Measurements from ENCODE around the gene PXDN.

PXDN gene

DNA sequence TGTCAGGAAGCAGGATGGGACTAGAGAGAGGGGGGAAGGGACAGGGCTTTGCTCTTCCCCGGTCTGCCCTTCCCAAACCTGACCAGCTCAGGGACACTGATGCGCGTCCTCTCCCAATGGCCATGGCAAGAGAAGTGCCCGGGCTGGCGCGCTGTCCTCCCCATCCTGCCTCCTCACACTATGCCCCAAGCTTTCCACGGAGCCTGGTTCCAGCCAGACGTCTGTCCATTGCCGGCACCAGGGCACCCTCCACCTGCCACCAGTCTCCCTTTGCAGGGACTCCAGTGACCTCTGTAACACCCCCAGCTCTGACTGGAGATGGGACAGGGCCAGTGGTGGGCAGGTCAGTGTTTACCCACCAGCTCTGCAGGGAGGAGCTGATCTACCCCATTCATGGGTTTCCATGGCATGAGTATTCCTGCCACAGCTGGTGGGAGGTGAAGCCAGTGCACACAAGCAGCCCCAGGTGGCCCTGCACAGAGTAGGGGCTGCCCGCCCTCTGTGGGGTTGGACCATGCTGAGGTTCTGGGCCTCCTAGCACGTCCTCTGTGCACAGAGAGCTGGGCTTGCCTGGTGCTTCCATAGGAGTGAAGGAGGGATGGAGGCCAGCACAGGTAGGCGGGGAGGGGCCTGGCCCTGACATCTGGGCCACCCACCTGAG lies 109.5 kb downstream of the PXDN start:
- Histone ChIP-seq H3K4me3 (replicated peaks; ENCODE audit: low read depth, low read length) (no peak overlapping the region), H3K27me3 (replicated peaks; ENCODE audit: control insufficient read depth, insufficient read depth, low read length) (no peaks in the 10 kb centered on the region), H3K36me3 (ENCODE audit: control insufficient read depth, insufficient read depth, low read length) (no peaks in the 10 kb centered on the region)
- no peak for TF ChIP-seq CTCF (IDR thresholded peaks at IDR 0.05; ENCODE audit: insufficient read depth, low read length, poor library complexity, severe bottlenecking)
- no peak for DNase-seq (ENCODE audit: extremely low read depth, insufficient read length)

DNA sequence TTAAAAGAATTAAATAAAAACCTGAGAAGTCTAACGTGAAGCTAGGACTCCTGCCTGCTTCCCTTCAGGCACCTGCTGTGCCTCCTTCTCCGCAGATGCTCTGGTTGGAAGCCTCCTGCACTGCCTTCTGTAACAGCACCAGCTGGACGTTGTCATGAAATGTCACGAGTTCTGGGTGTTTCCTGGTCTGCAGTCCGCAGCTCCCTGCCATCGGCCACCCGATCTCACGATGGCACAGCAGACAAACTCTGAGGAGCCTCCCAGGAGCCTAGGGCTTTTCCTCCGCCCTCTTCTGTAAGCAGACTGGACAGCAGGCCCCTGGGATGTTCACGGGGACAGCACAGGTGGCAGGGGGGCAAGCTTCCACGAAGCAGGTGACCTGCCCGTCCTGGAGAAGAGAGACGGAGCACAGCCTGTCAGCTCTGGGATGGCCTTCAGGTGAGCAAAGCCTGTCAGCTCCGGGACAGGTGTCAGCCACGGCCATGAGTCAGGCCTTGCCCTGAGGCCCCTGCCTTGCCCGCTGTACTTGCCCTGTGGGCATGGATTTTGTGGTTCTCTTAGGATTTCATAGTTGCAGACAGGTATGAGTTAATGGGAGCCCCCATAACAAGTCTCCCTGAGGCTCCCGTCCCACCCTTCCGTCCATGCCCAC lies 110.3 kb downstream of the PXDN start:
- Histone ChIP-seq H3K4me3 (replicated peaks; ENCODE audit: low read depth, low read length) (no peak overlapping the region), H3K27me3 (replicated peaks; ENCODE audit: control insufficient read depth, insufficient read depth, low read length) (no peaks in the 10 kb centered on the region), H3K36me3 (ENCODE audit: control insufficient read depth, insufficient read depth, low read length) (no peaks in the 10 kb centered on the region)
- TF ChIP-seq CTCF (IDR thresholded peaks at IDR 0.05; ENCODE audit: insufficient read depth, low read length, poor library complexity, severe bottlenecking), result no peak
- DNase-seq (ENCODE audit: extremely low read depth, insufficient read length), result no peak

- DNase-seq (ENCODE audit: extremely low read depth, insufficient read length), result no peak
- Histone ChIP-seq H3K27me3 (replicated peaks; ENCODE audit: control insufficient read depth, insufficient read depth, low read length) (no peaks in the 10 kb centered on the region), H3K36me3 (ENCODE audit: control insufficient read depth, insufficient read depth, low read length) (no peaks in the 10 kb centered on the region), H3K4me3 (replicated peaks; ENCODE audit: low read depth, low read length) (no peak overlapping the region)
- no peak for TF ChIP-seq CTCF (IDR thresholded peaks at IDR 0.05; ENCODE audit: insufficient read depth, low read length, poor library complexity, severe bottlenecking)
These were observed 111.1 kb downstream of the PXDN start for GRCh38 chr2:1633092-1633671.

GRCh38 chr2:1632510-1632909 lies 111.8 kb downstream of the PXDN start:
- Histone ChIP-seq H3K36me3 (ENCODE audit: control insufficient read depth, insufficient read depth, low read length) (no peaks in the 10 kb centered on the region), H3K4me3 (replicated peaks; ENCODE audit: low read depth, low read length) (no peak overlapping the region), H3K27me3 (replicated peaks; ENCODE audit: control insufficient read depth, insufficient read depth, low read length) (no peaks in the 10 kb centered on the region)
- DNase-seq (ENCODE audit: extremely low read depth, insufficient read length), result no peak
- TF ChIP-seq CTCF (IDR thresholded peaks at IDR 0.05; ENCODE audit: insufficient read depth, low read length, poor library complexity, severe bottlenecking), result no peak

- no peak for DNase-seq (ENCODE audit: extremely low read depth, insufficient read length)
- no peaks in the 10 kb centered on the region for H3K36me3 ChIP-seq (ENCODE audit: control insufficient read depth, insufficient read depth, low read length)
- H3K27me3 ChIP-seq (replicated peaks; ENCODE audit: control insufficient read depth, insufficient read depth, low read length), result no peaks in the 10 kb centered on the region
- TF ChIP-seq CTCF (IDR thresholded peaks at IDR 0.05; ENCODE audit: insufficient read depth, low read length, poor library complexity, severe bottlenecking), result no peak
- H3K4me3 ChIP-seq (replicated peaks; ENCODE audit: low read depth, low read length), result no peak overlapping the region
These were observed 112.3 kb downstream of the PXDN start for GRCh38 chr2:1632002-1632348.

Data from GM06990 (cell line).